ENCODE measurements around the gene ABCA1. TPM values are rescaled to one million over a fixed set of nuclear protein-coding genes. Genes with fewer than 3 reads are reported as not detected.
A peak's percentile ranks its signal among the peaks of the same experiment; 100 is the strongest.

The ABCA1 gene
- total RNA-seq, 1 experiment from 2014 or later: 0.69 TPM

DNA sequence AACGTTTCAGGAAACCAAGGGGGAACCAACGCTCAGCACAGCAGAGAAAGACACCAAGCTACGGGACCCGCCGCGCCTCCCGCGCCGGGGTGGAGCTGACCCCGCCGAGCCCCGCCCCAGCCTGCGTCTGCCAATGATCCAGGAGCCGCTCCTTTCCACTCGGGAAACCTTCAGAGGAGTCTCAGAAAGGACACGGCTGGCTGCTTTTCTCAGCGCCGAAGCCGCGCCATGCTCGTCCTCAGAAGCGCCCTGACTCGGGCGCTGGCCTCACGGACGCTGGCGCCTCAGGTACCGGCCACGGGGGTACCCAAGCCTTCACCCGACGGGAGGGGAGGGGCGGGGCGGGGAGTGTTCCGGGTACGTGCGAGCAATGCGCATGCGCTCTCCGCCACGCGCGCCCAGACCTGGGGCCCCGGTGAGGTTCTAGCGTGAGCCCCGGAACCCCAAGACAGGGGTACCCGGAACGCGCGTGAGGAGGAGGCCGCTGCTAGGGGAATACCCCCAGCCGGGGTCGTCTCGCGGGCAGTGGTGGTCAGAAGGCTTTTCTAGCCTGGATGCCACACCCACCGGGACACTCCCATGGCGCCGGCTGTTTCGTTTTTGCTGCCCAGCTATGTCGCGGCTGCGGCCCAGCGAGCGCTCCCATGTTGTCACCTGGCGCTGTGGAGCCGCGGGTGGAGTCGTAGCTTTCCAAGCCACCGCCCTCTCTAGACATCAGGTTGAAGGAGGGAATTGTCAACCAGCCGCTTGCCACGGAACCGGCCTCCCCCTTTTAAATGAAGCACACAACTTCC is 180.2 kb downstream of the ABCA1 start, which contains the start of gene NIPSNAP3A:
TSS of gene NIPSNAP3A (plus strand) at position 119 of the 794 bp plus-strand sequence. CDS start at position 229, 110 bp downstream.
- no peaks in the 10 kb centered on the region for H3K27me3 ChIP-seq (replicated peaks; ENCODE audit: insufficient read depth, low read depth, low read length, poor library complexity)
- CTCF ChIA-PET: interaction anchor here (0.5 to 0.7 kb wide), 2 partner anchors 11 to 82 kb away, joined by 3 read pairs; no protein-coding TSS in a partner anchor
- intact Hi-C loops (cut with micrococcal nuclease; ENCODE audit: unreplicated experiment): no loop called here
- DNase-seq (ENCODE audit: low spot score): peak; percentile 86
- POLR2A ChIA-PET (ENCODE audit: low non-redundant PET): no interaction called here
- TF ChIP-seq EZH2 (IDR thresholded peaks at IDR 0.05; ENCODE audit: borderline replicate concordance, low read depth, low read length, poor library complexity, severe bottlenecking): no peak
- TF ChIP-seq, protein P1, sequence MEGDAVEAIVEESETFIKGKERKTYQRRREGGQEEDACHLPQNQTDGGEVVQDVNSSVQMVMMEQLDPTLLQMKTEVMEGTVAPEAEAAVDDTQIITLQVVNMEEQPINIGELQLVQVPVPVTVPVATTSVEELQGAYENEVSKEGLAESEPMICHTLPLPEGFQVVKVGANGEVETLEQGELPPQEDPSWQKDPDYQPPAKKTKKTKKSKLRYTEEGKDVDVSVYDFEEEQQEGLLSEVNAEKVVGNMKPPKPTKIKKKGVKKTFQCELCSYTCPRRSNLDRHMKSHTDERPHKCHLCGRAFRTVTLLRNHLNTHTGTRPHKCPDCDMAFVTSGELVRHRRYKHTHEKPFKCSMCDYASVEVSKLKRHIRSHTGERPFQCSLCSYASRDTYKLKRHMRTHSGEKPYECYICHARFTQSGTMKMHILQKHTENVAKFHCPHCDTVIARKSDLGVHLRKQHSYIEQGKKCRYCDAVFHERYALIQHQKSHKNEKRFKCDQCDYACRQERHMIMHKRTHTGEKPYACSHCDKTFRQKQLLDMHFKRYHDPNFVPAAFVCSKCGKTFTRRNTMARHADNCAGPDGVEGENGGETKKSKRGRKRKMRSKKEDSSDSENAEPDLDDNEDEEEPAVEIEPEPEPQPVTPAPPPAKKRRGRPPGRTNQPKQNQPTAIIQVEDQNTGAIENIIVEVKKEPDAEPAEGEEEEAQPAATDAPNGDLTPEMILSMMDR (conservative IDR thresholded peaks at IDR 0.05; ENCODE audit: low read depth, low read length): no peak
- no peaks in the 10 kb centered on the region for H3K4me1 ChIP-seq (ENCODE audit: insufficient read depth, low read length, poor library complexity, severe bottlenecking)
- TSS peak; percentile 68 for BruUV-seq (replicated peaks)
- no peaks in the 10 kb centered on the region for H3K36me3 ChIP-seq (ENCODE audit: insufficient read depth, low read length, poor library complexity, severe bottlenecking)
- H3K27ac ChIP-seq (ENCODE audit: low read depth, low read length, poor library complexity, severe bottlenecking): peak within 1 kb of the TSS; percentile 79
- H3K4me3 ChIP-seq (ENCODE audit: low read depth, low read length, poor library complexity, severe bottlenecking): peak within 1 kb of the TSS; percentile 90
- no peaks in the 10 kb centered on the region for H3K9me3 ChIP-seq (ENCODE audit: low read depth, low read length, poor library complexity, severe bottlenecking)

GRCh38 chr9:104747245-104747564 is 180.8 kb downstream of the ABCA1 start:
- Histone ChIP-seq H3K36me3 (ENCODE audit: insufficient read depth, low read length, poor library complexity, severe bottlenecking) (no peaks in the 10 kb centered on the region), H3K4me1 (ENCODE audit: insufficient read depth, low read length, poor library complexity, severe bottlenecking) (no peaks in the 10 kb centered on the region), H3K4me3 (ENCODE audit: low read depth, low read length, poor library complexity, severe bottlenecking) (peak overlapping the region; percentile 90), H3K9me3 (ENCODE audit: low read depth, low read length, poor library complexity, severe bottlenecking) (no peaks in the 10 kb centered on the region), H3K27ac (ENCODE audit: low read depth, low read length, poor library complexity, severe bottlenecking) (peak overlapping the region; percentile 79), H3K27me3 (replicated peaks; ENCODE audit: insufficient read depth, low read depth, low read length, poor library complexity) (no peaks in the 10 kb centered on the region)
- CTCF ChIA-PET: interaction anchor here (0.7 kb wide), 1 partner anchor 82 kb away, joined by 3 read pairs; no protein-coding TSS in a partner anchor
- no peak for DNase-seq (ENCODE audit: low spot score)
- BruUV-seq (replicated peaks): no TSS peak
- intact Hi-C loops (cut with micrococcal nuclease; ENCODE audit: unreplicated experiment): no loop called here
- TF ChIP-seq, protein P1 (conservative IDR thresholded peaks at IDR 0.05; ENCODE audit: low read depth, low read length): no peak
- no peak for TF ChIP-seq EZH2 (IDR thresholded peaks at IDR 0.05; ENCODE audit: borderline replicate concordance, low read depth, low read length, poor library complexity, severe bottlenecking)
- POLR2A ChIA-PET (ENCODE audit: low non-redundant PET): no interaction called here

DNA sequence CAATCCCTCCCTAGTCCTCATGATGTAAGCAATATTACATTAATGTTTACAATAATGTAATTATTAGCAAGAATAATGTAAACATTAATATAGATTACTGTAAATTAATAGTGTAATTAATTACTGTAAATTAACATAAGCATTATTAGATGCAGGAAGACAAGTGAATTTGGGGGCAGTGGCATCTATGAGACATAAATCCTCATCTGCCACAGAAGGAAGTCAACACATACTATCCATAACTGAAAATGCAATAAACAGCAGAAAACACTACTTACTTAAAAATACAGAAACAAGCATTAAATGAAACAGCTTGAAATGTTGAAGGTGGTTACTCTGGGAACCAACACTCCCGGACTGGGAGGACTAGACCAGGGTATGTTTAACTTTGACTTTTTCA is 181.2 kb downstream of the ABCA1 start:
- H3K4me1 ChIP-seq (ENCODE audit: insufficient read depth, low read length, poor library complexity, severe bottlenecking): no peaks in the 10 kb centered on the region
- intact Hi-C loops (cut with micrococcal nuclease; ENCODE audit: unreplicated experiment): no loop called here
- no peak for TF ChIP-seq EZH2 (IDR thresholded peaks at IDR 0.05; ENCODE audit: borderline replicate concordance, low read depth, low read length, poor library complexity, severe bottlenecking)
- TF ChIP-seq, protein P1 (conservative IDR thresholded peaks at IDR 0.05; ENCODE audit: low read depth, low read length): no peak
- no peak overlapping the region for H3K27ac ChIP-seq (ENCODE audit: low read depth, low read length, poor library complexity, severe bottlenecking)
- H3K36me3 ChIP-seq (ENCODE audit: insufficient read depth, low read length, poor library complexity, severe bottlenecking): no peaks in the 10 kb centered on the region
- peak overlapping the region; percentile 90 for H3K4me3 ChIP-seq (ENCODE audit: low read depth, low read length, poor library complexity, severe bottlenecking)
- DNase-seq (ENCODE audit: low spot score): no peak
- CTCF ChIA-PET: no interaction called here
- BruUV-seq (replicated peaks): TSS peak; percentile 33
- no peaks in the 10 kb centered on the region for H3K9me3 ChIP-seq (ENCODE audit: low read depth, low read length, poor library complexity, severe bottlenecking)
- H3K27me3 ChIP-seq (replicated peaks; ENCODE audit: insufficient read depth, low read depth, low read length, poor library complexity): no peaks in the 10 kb centered on the region
- POLR2A ChIA-PET (ENCODE audit: low non-redundant PET): no interaction called here
